GM12878 (cell line): ENCODE measurements around the gene KIRREL3. TPM values are rescaled to one million over a fixed set of nuclear protein-coding genes. Genes with fewer than 3 reads are reported as not detected.

Source experiments
- ATAC-seq: fragments of 200-7000 bp; cut with Tn5 transposase; 3 replicates; pipeline ENCODE4 v1.9.1; 2020; ENCODE audit warnings: mild to moderate bottlenecking, moderate library complexity
- BruUV-seq: library from RNA; stranded (reverse); fragments of 400-500 nt; replicated peaks from 2 replicates; lab custom pipeline; 2021; lab: Mats Ljungman, UMichigan
- CTCF ChIA-PET: fragments of 300-600 bp; sonication (Branson Sonifier 250); formaldehyde crosslinking; extraction: SDS; loops from one replicate; lab custom pipeline; 2021; ENCODE audit warnings: inconsistent platforms; lab: Yijun Ruan, JAX
- POLR2A ChIA-PET: fragments of 350-600 bp; formaldehyde crosslinking; extraction: SDS; loops from one replicate; lab custom pipeline; 2021; ENCODE audit warnings: inconsistent platforms; lab: Charles Lee
- RAD21 ChIA-PET: fragments of 300-600 bp; sonication (Branson Sonifier 250); formaldehyde crosslinking; loops from one replicate; lab custom pipeline; 2023; ENCODE audit warnings: antibody characterized with exemption; ENCODE audit not compliant: unreplicated experiment; lab: Charles Lee
- SMC1A ChIA-PET: fragments of 300-600 bp; sonication (Branson Sonifier 250); formaldehyde crosslinking; loops from one replicate; lab custom pipeline; 2023; ENCODE audit not compliant: unreplicated experiment, uncharacterized antibody; lab: Charles Lee
- DNase-seq: peaks from one replicate; pipeline ENCODE4 v3.0.0-alpha.2; 2011; ENCODE audit warnings: low read depth, low spot score
- FAIRE-seq: peaks from 3 replicates; lab custom pipeline; 2011; peaks lifted over from hg19 to GRCh38; lab: Jason Lieb, UNC
- H2AFZ ChIP-seq: 2 replicates; pipeline ENCODE4 v1.6.0; 2011; ENCODE audit warnings: low read depth, low read length, control low read depth; ENCODE audit not compliant: control insufficient read depth
- H3K27ac ChIP-seq: 2 replicates; pipeline ENCODE4 v1.5.1; 2011; ENCODE audit warnings: control low read depth; ENCODE audit not compliant: control insufficient read depth, insufficient read depth
- H3K27me3 ChIP-seq, 2 experiments: replicated peaks in 1 of 2; 2 replicates each; pipeline versions ENCODE4 v1.6.0 to v1.6.1; 2011; ENCODE audit warnings: low read length in 1 of 2; ENCODE audit not compliant: control insufficient read depth in 2 of 2, insufficient read depth in 2 of 2
- H3K36me3 ChIP-seq, 2 experiments: 2 replicates each; pipeline ENCODE4 v1.5.1; 2011; ENCODE audit warnings: low read length in 1 of 2; ENCODE audit not compliant: control insufficient read depth in 2 of 2, insufficient read depth in 2 of 2
- H3K4me1 ChIP-seq: 2 replicates; pipeline ENCODE4 v1.6.1; 2011; ENCODE audit warnings: mild to moderate bottlenecking, low read length, moderate library complexity, mixed read lengths; ENCODE audit not compliant: control insufficient read depth, insufficient read depth
- H3K4me2 ChIP-seq: 2 replicates; pipeline ENCODE4 v1.6.0; 2011; ENCODE audit warnings: control low read depth; ENCODE audit not compliant: control insufficient read depth, insufficient read depth
- H3K4me3 ChIP-seq: fragments of 200-600 bp; sonication (generic); 2 replicates; pipeline ENCODE4 v1.5.1; 2016
- H3K79me2 ChIP-seq: 2 replicates; pipeline ENCODE4 v1.6.0; 2011; ENCODE audit warnings: low read length; ENCODE audit not compliant: control insufficient read depth, insufficient read depth
- H3K9ac ChIP-seq: 2 replicates; pipeline ENCODE4 v1.8.0; 2011; ENCODE audit warnings: low read length, control low read depth, mixed read lengths; ENCODE audit not compliant: control insufficient read depth, insufficient read depth
- H3K9me3 ChIP-seq: replicated peaks from 3 replicates; pipeline ENCODE4 v1.5.1; 2011; ENCODE audit warnings: mild to moderate bottlenecking, low read length; ENCODE audit not compliant: control insufficient read depth, insufficient read depth
- H4K20me1 ChIP-seq: 2 replicates; pipeline ENCODE4 v1.6.0; 2011; ENCODE audit not compliant: control insufficient read depth, insufficient read depth
- CHD1 ChIP-seq: IDR thresholded peaks from 2 replicates; pipeline ENCODE4 v1.6.1; 2012; ENCODE audit warnings: low read depth, low read length, improper control_type of control experiment
- JUND ChIP-seq: IDR thresholded peaks from 2 replicates; pipeline ENCODE4 v1.6.1; 2012; ENCODE audit warnings: low read depth, mild to moderate bottlenecking, low read length, improper control_type of control experiment, moderate library complexity
- PAX5 ChIP-seq: IDR thresholded peaks from 2 replicates; pipeline ENCODE4 v1.6.1; 2011; ENCODE audit warnings: low read depth, low read length, borderline replicate concordance
- SUZ12 ChIP-seq: fragments of 200-600 bp; sonication (generic); IDR thresholded peaks from one replicate; pipeline ENCODE4 v1.6.1; 2018; ENCODE audit warnings: antibody characterized with exemption, mild to moderate bottlenecking; ENCODE audit not compliant: unreplicated experiment
- TARDBP ChIP-seq: IDR thresholded peaks from 2 replicates; pipeline ENCODE4 v1.6.1; 2016; ENCODE audit warnings: borderline replicate concordance
- TCF12 ChIP-seq: IDR thresholded peaks from 2 replicates; pipeline ENCODE4 v1.6.1; 2011; ENCODE audit warnings: low read depth, mild to moderate bottlenecking, low read length
- ZBED1 ChIP-seq: IDR thresholded peaks from 2 replicates; pipeline ENCODE4 v1.6.1; 2016; ENCODE audit warnings: borderline replicate concordance
- ZNF274 ChIP-seq: IDR thresholded peaks from one replicate; pipeline ENCODE4 v1.8.0; 2011; ENCODE audit not compliant: insufficient read length, insufficient read depth
- WGBS: methylation state at CpG from one replicate; pipeline ENCODE4 v1.1.6; 2016; ENCODE audit warnings: low lambda C conversion rate; ENCODE audit not compliant: insufficient replicate concordance, insufficient coverage; ENCODE audit errors: missing lambda C conversion rate; 5-methylcytosine and 5-hydroxymethylcytosine counted together
- in situ Hi-C: fragments of 300-500 bp; cut with MboI; formaldehyde crosslinking; loops from 9 replicates; pipeline ENCODE4 v1.14.3; 2018; ENCODE audit warnings: mixed read lengths
- intact Hi-C: fragments of 100-400 bp; cut with micrococcal nuclease; formaldehyde crosslinking; loops from one replicate; pipeline ENCODE4 v1.14.2; 2022; ENCODE audit not compliant: unreplicated experiment
- polyA plus RNA-seq, 11 experiments: library from polyadenylated mRNA; depleted of rRNA in 4 of 11; unstranded in 6 of 11; stranded (reverse) in 5 of 11; fragments of >200 nt; fragmentation: Nextera tagmentation in 4 of 11; fragmentation: Illumina TruSeq in 1 of 11; extraction: Ambion mirVana in 4 of 11; extraction: Trizol in 1 of 11; gene quantifications; 1 replicate in 1 of 11; 2 replicates in 10 of 11; pipeline versions ENCODE4 v1.2.1 to v1.2.3, GENCODE V29; 2011 to 2016; ENCODE audit warnings: inconsistent platforms in 2 of 11, missing spikeins in 2 of 11, low read depth in 1 of 11
- total RNA-seq, 4 experiments: library from RNA; depleted of rRNA in 3 of 4; stranded (reverse); fragments of >200 nt in 3 of 4; fragmentation: Illumina TruSeq in 1 of 4; extraction: Trizol in 1 of 4; gene quantifications; 2 replicates each; pipeline versions ENCODE4 v1.2.1 to v1.2.3, GENCODE V29; 2013 to 2021

KIRREL3 gene
- total and polyA plus RNA-seq, 10 of the 15 experiments (the other 5 are each of a cell fraction or from before 2014, with no cell fraction given), result under 0.01 TPM; not detected in 9

DNA sequence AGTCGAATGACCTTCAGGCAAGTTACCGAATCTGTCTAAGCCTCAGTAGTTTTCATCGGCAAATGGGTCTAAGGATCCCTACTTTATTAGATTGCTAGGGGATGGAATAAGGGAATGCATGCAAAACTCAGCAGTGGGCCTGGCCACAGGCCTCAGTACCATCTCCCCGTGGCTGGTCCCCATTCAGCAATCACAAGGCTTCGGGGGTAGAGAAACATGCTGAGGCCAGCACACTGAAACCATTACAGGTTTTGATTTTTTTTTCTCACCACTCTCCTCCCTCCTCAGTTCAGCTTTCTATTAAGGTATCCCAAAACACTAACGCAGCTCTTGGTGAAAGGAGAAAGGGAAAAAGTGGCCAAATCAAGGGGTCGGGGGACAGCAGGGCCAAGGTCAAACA is 11.9 kb downstream of the KIRREL3 start:
- Histone ChIP-seq H3K79me2 (no peaks in the 10 kb centered on the region), H3K4me2 (no peak overlapping the region), H3K27ac (no peak overlapping the region), H3K9me3 (no peaks in the 10 kb centered on the region), H3K36me3 (no peaks in the 10 kb centered on the region), H3K27me3 (peaks cover 0 to 12% of the 10 kb centered on the region in 2 experiments; a peak in 3 of 4 replicates), H4K20me1 (no peaks in the 10 kb centered on the region), H3K4me1 (no peaks in the 10 kb centered on the region), H2AFZ (no peak overlapping the region), H3K4me3 (no peak overlapping the region), H3K9ac (no peak overlapping the region)
- ChIA-PET CTCF (interaction anchor here (1.0 to 6.3 kb wide), 7 partner anchors 17 to 678 kb away, joined by 3 to 68 read pairs (median 5); no protein-coding TSS in a partner anchor), POLR2A (no interaction called here), SMC1A (interaction anchor here (0.9 to 5.4 kb wide), 5 partner anchors 10 to 289 kb away, joined by 3 to 40 read pairs (median 4); no protein-coding TSS in a partner anchor), RAD21 (interaction anchor here (1.4 kb wide), 1 partner anchor 272 kb away, joined by 7 read pairs; no protein-coding TSS in a partner anchor)
- intact Hi-C loops (loop anchor here (10.0 kb wide), 1 partner anchor 674 kb away; no protein-coding TSS in a partner anchor), in situ Hi-C loops (loop anchor here (10.0 kb wide), 1 partner anchor 544 kb away; no protein-coding TSS in a partner anchor)
- FAIRE-seq (no peak), DNase-seq (no peak), ATAC-seq (no peak)
- no TSS peak for BruUV-seq
- 38% methylated on average over 7 of the region's 7 CpGs for WGBS
- no peak for TF ChIP-seq CHD1
- no peak for TF ChIP-seq PAX5

GRCh38 chr11:126981635-126982034 is 18.9 kb downstream of the KIRREL3 start:
- ATAC-seq (no peak), FAIRE-seq (no peak), DNase-seq (no peak)
- no peak for TF ChIP-seq ZBED1
- TF ChIP-seq TARDBP, result no peak
- TF ChIP-seq JUND, result no peak
- no peak for TF ChIP-seq ZNF274
- no peak for TF ChIP-seq SUZ12
- no peak for TF ChIP-seq TCF12
- ChIA-PET POLR2A (no interaction called here), RAD21 (no interaction called here), CTCF (interaction anchor here (0.5 kb wide), 1 partner anchor 38 kb away, joined by 4 read pairs; no protein-coding TSS in a partner anchor), SMC1A (no interaction called here)
- Histone ChIP-seq H3K36me3 (no peaks in the 10 kb centered on the region), H3K27me3 (peaks cover 2 to 5% of the 10 kb centered on the region in 2 experiments), H3K9me3 (no peaks in the 10 kb centered on the region), H3K4me3 (no peak overlapping the region), H2AFZ (no peak overlapping the region), H3K4me1 (no peaks in the 10 kb centered on the region), H3K79me2 (no peaks in the 10 kb centered on the region), H3K4me2 (no peak overlapping the region), H3K9ac (no peak overlapping the region), H4K20me1 (no peaks in the 10 kb centered on the region), H3K27ac (no peak overlapping the region)
- in situ Hi-C loops (loop anchor here (10.0 kb wide), 1 partner anchor 537 kb away; no protein-coding TSS in a partner anchor), intact Hi-C loops (loop anchor here (10.0 kb wide), 1 partner anchor 667 kb away; no protein-coding TSS in a partner anchor)
- 2% methylated on average over 2 of the region's 2 CpGs for WGBS
- BruUV-seq, result no TSS peak
